GM21825 (cell line): ENCODE measurements around the gene MEAK7.
"Not testable (repeated sequence)": the region's sequence is repeated elsewhere in the genome, so short reads cannot be mapped to it uniquely, and the experiment has no call there.

Experiments
- ATAC-seq: cut with Tn5 transposase; IDR thresholded peaks from one replicate; pipeline ENCODE4 v1.9.1; 2021; ENCODE audit warnings: mild to moderate bottlenecking, moderate library complexity; ENCODE audit not compliant: unreplicated experiment

MEAK7 gene

DNA sequence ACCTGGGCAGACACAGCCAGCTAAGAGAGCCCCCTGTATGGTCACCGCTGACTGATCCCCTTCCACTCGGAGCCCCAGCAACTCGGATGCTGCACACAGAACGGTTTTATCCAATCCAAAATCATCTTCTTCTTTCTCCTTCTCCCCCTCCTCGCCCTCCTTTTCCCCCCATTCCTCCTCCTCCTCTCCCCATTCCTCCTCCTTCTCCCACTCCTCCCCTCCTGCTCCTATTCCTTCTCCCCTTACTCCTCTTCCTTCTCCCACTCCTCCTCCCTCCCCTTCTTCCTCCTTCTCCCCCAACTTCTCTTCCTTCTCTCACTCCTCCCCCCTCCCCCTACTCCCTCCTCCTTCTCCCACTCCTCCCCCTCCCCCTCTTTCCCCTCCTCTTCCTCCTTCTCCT, 30.4 kb upstream of the MEAK7 start:
- no peak for ATAC-seq

DNA sequence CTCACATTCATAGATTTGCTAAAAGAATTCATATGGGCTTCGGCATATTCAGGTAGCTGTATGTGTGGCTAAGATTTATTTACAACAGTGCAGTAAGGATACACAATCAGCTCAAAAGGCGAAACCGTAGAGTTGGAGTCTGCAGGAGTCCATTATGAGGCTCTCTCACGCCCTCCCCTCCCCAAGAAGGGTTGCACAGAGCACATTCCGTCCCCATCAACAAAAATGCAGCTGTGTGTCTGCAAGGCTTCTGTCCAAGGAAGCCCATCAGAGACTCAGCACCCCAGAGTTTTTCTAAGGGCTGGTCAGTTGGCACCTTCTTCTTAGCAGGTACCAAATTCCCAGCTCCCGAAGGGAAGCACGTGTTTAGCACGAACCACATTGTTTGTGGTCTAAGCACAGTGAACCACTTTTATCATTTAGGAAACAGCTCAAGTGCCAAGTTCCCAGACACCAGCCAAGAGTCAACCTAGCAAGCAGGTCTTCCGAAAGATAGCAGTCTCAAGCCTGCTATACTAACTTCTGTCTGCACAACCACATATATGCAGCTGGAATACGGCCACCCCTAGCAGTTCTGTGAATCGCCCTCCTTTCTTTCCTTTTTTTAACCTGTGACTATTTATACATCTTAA, 28.5 kb upstream of the MEAK7 start:
- no peak for ATAC-seq

GRCh38 chr16:84532291-84532724, 27.8 kb upstream of the MEAK7 start:
- no peak for ATAC-seq

GRCh38 chr16:84531671-84532111, 27.2 kb upstream of the MEAK7 start:
- no peak for ATAC-seq

- ATAC-seq, result no peak
Observed at GRCh38 chr16:84530590-84530989, 26.1 kb upstream of the MEAK7 start.

GRCh38 chr16:84529607-84530006, 25.1 kb upstream of the MEAK7 start:
- no peak for ATAC-seq

DNA sequence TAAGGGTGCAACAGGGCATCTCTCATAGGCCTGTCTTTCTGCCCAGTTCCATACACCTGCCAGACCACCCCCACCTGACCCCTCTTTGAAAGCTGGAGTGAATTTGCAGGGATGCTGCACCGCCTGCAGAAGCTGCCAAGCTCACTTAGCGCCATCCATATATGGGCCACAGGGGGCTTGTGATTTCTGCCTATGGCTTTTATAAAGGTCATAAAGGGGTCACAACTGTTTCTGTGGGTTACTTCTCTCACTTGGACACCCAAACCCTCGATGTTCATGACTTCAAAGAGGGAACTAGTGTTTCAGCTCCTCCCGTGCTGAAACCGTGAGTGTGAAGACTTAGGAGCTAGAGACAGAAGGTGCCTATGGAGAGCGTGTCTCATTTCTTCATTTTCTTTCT, 23.9 kb upstream of the MEAK7 start:
- no peak for ATAC-seq

GRCh38 chr16:84527532-84528269, 23.2 kb upstream of the MEAK7 start:
- ATAC-seq, result no peak

- ATAC-seq, result no peak
Observed at GRCh38 chr16:84526794-84527531, 22.5 kb upstream of the MEAK7 start.

GRCh38 chr16:84524941-84525581, 20.6 kb upstream of the MEAK7 start:
- not testable (repeated sequence) for ATAC-seq

DNA sequence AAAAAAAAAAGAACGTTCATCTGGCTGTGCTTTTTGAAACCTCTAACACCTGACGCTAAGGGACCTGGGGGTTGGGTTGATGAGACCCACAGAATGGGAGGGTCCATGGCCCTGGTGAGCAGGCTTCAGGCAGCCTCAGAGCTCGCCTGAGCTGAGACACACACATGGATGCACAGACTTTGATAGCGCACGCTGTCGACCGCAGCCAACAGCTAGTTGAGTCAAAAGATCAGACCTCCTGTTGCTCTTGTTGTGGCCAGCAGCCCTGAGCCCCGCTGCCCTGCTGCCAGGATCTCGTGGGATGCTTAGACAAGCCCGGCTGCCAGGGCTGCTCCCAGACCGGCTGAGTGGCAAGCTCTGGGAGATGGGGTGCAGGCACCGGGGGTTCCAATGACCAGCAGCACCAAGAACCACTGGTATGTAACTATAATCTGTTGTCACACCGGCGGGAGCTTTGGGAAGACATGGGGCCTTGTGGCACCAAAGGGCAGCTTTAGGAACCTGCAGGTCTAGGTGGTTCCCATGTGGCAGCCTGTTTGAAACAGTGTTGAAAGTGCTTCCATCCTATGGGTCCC, 20.0 kb upstream of the MEAK7 start:
- ATAC-seq, result no peak

GRCh38 chr16:84521497-84521770, 17.0 kb upstream of the MEAK7 start:
- no peak for ATAC-seq

DNA sequence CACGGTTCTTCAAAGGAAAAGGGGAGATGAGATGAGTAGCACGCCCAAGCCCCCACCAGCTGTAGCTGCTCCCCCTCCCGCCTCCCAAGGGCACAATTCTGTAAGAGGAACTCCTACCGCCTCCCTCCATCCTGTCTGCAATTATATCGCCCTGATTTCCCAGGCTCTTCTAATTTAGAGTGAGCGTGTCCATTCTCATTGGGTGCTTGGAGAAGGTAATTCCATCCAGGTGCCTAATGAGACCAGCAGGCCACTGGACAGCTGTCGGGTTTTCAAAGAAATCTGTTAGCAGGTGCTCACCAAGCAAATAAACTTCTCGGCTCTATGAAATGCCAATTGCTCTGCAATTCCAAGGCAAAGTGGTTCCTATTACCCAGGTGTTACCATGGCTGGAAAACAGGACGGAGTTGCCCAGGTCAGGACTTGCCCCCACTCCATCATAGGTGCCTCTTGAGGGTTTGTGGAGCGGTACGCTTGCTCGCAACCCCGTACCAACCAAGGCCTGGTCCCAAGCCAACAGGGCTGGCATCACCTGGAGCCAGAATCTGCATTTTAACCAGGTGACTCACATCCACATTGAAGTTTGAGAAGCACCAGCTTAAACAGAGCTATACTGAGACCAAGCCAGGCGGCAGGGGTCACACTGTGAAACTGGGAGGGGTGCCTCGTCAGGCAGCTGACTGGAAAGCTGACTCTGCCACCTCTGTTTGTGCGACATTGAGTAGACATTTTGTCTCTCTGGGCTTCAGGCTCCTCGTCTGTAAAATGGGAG, 16.5 kb upstream of the MEAK7 start:
- no peak for ATAC-seq

GRCh38 chr16:84519855-84520254, 15.4 kb upstream of the MEAK7 start:
- ATAC-seq, result no peak

- no peak for ATAC-seq
Observed at GRCh38 chr16:84518804-84519341, 14.4 kb upstream of the MEAK7 start.

DNA sequence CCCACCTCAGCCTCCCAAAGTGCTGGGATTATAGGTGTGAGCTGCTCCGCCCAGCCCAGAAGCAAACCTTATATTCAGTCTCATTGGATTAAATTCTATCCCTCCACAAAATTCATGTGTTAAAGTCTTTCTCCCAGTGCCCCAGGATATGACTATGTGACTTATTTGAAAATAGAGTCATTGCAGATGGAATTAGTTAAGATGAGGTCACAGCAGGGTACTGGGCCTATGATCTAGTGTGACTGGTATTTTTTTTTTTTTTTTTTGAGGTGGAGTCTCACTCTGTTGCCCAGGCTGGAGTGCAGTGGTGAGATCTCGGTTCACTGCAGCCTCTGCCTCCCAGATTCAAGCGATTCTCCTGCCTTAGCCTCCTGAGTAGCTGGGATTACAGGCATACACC, 13.8 kb upstream of the MEAK7 start:
- ATAC-seq, result not testable (repeated sequence)

DNA sequence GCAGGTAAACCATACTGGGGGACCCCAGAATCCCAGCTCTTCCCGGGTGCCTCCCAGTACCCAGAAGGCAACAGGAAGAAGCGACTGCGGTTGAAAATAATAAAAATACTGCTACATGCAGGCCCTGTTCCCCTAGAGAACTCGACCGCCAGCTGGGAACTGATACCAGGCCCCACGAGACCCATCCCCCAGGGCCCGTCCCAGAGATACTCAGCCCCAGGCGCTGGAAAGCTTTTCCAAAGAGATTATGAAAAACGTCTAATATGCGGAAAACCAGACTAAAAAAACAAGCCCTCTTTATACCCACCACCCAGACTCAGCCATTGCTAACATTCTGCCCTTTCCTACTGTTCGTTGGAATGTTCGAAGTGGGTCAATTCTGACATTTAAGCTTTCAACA, 12.9 kb upstream of the MEAK7 start:
- no peak for ATAC-seq

- peak; percentile 86 for ATAC-seq
Observed at GRCh38 chr16:84514874-84515835, 10.7 kb upstream of the MEAK7 start.

GRCh38 chr16:84514295-84514873, 9.9 kb upstream of the MEAK7 start:
- no peak for ATAC-seq
